ENCODE results near the gene GFOD1. TPM values are rescaled to one million over a fixed set of nuclear protein-coding genes. Genes with fewer than 3 reads are reported as not detected.

The GFOD1 gene
- polyA plus RNA-seq, 1 donor: 2.0 TPM

- no CpG with 5 or more reads among the region's 39 CpGs for WGBS (ENCODE audit: insufficient coverage, low lambda C conversion rate)
- peak in 1 of 2 donors; percentile 23 for DNase-seq
- Histone ChIP-seq H3K9me3 (ENCODE audit: control insufficient read depth, low read depth, low read length) (no peaks in the 10 kb centered on the region), H3K27ac (ENCODE audit: low read length) (no peak overlapping the region), H3K27me3 (ENCODE audit: control insufficient read depth, insufficient read depth, low read length) (peaks cover 52% of the 10 kb centered on the region), H3K36me3 (ENCODE audit: control insufficient read depth, insufficient read depth, low read length) (no peaks in the 10 kb centered on the region), H3K4me1 (ENCODE audit: control insufficient read depth, insufficient read depth, low read length) (peaks cover 8% of the 10 kb centered on the region), H3K4me3 (ENCODE audit: low read length) (peak overlapping the region; percentile 49)
Measured at GRCh38 chr6:13486679-13487121, 700 bp downstream of the GFOD1 start.

- no peak overlapping the region for H3K27ac ChIP-seq (ENCODE audit: low read length)
- peaks cover 52% of the 10 kb centered on the region for H3K27me3 ChIP-seq (ENCODE audit: control insufficient read depth, insufficient read depth, low read length)
Measured at GRCh38 chr6:13485923-13486562, 1.4 kb downstream of the GFOD1 start.

DNA sequence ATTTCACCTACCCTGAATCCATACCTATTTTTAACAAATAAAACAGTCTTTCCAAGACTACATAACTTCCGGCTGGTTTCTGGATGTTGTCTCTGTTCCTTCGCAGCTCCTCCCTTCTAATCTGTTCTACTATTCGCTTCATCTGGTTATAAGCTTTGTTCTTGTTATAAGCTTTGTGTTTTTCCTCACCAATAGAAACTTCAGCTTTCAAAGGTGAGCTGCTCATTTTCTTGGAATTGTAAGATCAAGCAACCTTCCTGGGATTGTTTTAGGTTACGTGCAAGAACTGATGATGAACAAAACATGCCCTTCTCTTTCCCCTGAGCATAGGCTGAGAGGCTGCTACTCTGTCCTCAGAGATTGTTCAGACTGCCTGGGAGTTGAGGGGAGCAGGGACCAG, 2.1 kb downstream of the GFOD1 start:
- no peak for DNase-seq
- no peaks in the 10 kb centered on the region for H3K9me3 ChIP-seq (ENCODE audit: control insufficient read depth, low read depth, low read length)
- peaks cover 51% of the 10 kb centered on the region for H3K27me3 ChIP-seq (ENCODE audit: control insufficient read depth, insufficient read depth, low read length)
- H3K36me3 ChIP-seq (ENCODE audit: control insufficient read depth, insufficient read depth, low read length): no peaks in the 10 kb centered on the region
- peak overlapping the region; percentile 49 for H3K4me3 ChIP-seq (ENCODE audit: low read length)
- no peak overlapping the region for H3K27ac ChIP-seq (ENCODE audit: low read length)
- 94% methylated on average over 4 of the region's 4 CpGs for WGBS (ENCODE audit: insufficient coverage, low lambda C conversion rate)
- peaks cover 8% of the 10 kb centered on the region for H3K4me1 ChIP-seq (ENCODE audit: control insufficient read depth, insufficient read depth, low read length)

More at GRCh38 chr6:13485923-13486562, 1.4 kb downstream of the GFOD1 start:
- H3K4me1 ChIP-seq (ENCODE audit: control insufficient read depth, insufficient read depth, low read length): peaks cover 8% of the 10 kb centered on the region
- H3K36me3 ChIP-seq (ENCODE audit: control insufficient read depth, insufficient read depth, low read length): no peaks in the 10 kb centered on the region
- peak overlapping the region; percentile 49 for H3K4me3 ChIP-seq (ENCODE audit: low read length)
- DNase-seq: peak in 1 of 2 donors; percentile 29
- 0% methylated on average over 1 of the region's 38 CpGs for WGBS (ENCODE audit: insufficient coverage, low lambda C conversion rate)
- no peaks in the 10 kb centered on the region for H3K9me3 ChIP-seq (ENCODE audit: control insufficient read depth, low read depth, low read length)

GRCh38 chr6:13484827-13485226, 2.6 kb downstream of the GFOD1 start:
- H3K27ac ChIP-seq (ENCODE audit: low read length): no peak overlapping the region
- peaks cover 51% of the 10 kb centered on the region for H3K27me3 ChIP-seq (ENCODE audit: control insufficient read depth, insufficient read depth, low read length)
- DNase-seq: no peak
- H3K9me3 ChIP-seq (ENCODE audit: control insufficient read depth, low read depth, low read length): no peaks in the 10 kb centered on the region
- peaks cover 8% of the 10 kb centered on the region for H3K4me1 ChIP-seq (ENCODE audit: control insufficient read depth, insufficient read depth, low read length)
- no CpG with 5 or more reads among the region's 3 CpGs for WGBS (ENCODE audit: insufficient coverage, low lambda C conversion rate)
- no peaks in the 10 kb centered on the region for H3K36me3 ChIP-seq (ENCODE audit: control insufficient read depth, insufficient read depth, low read length)
- H3K4me3 ChIP-seq (ENCODE audit: low read length): no peak overlapping the region

DNA sequence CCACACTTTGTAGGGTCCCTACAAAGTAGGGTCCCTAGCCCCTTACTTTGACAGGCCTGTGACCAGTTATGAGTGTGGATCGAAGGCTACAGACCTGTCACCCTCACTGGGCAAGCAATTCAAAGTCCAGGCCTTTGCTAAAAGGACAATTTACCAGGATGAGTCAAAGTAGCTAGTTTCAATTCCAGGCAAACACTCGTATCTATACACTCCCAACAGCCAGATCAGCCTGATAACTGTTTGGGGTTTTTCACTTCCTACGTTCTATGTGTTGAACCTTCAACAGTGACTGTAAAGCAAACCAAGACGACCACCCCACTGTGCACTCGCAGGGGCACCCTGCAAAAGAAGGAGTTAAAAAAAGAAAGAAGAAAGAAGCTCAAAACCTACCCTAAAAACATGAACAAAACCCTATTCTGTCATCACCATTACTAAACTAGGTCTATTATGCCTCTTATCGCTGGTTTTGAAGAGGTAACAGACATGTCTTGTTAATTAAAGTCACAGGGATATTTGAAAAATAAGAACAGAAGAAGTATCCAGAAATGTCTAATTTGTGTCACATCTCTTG, 3.2 kb downstream of the GFOD1 start:
- no peak overlapping the region for H3K27ac ChIP-seq (ENCODE audit: low read length)
- no peak overlapping the region for H3K4me3 ChIP-seq (ENCODE audit: low read length)

DNA sequence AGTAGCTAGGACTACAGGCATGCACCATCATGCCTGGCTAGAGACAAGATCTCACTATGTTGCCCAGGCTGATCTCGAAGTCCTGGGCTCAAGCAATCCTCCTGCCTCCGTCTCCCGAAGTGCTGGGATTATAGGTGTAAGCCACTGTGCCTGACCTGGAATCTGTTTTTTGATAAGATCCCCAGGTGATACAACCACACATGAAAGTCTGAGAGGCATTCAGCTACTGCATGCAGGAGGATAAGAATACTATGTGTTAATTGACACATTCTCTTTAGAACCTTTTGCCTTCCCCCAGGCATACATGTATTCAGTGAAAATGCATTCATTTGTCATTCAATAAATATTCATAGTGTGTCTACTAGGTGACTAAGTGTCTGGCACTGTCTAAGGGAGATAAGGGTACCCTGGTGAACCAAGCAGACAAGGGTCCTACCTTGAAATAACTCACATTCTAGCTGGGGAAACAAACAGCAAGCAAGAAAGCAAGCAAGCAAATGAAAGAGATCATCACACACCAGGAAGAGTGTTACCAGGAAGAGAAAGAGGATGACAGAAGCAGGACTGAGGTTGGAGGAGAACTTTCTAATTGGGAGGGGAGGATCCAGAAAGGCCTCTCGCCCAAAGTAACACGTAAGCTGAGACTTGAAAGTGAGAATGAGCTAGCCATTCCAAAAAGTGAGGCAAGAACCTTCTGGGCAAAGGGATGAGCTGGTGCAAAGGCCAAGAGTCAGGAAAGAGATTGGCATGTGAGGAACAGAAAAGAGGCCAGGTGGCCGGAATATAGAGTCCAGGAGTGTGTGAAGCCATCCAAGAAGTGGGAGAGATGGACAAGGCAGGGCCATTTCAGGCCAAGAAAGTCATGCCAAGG, 6.5 kb downstream of the GFOD1 start:
- no peak for DNase-seq
- Histone ChIP-seq H3K36me3 (ENCODE audit: control insufficient read depth, insufficient read depth, low read length) (no peaks in the 10 kb centered on the region), H3K27me3 (ENCODE audit: control insufficient read depth, insufficient read depth, low read length) (peaks cover 25% of the 10 kb centered on the region), H3K27ac (ENCODE audit: low read length) (no peak overlapping the region), H3K4me1 (ENCODE audit: control insufficient read depth, insufficient read depth, low read length) (no peaks in the 10 kb centered on the region), H3K4me3 (ENCODE audit: low read length) (no peak overlapping the region), H3K9me3 (ENCODE audit: control insufficient read depth, low read depth, low read length) (no peaks in the 10 kb centered on the region)
- no CpG with 5 or more reads among the region's 6 CpGs for WGBS (ENCODE audit: insufficient coverage, low lambda C conversion rate)

More for the DNA sequence above, 3.2 kb downstream of the GFOD1 start:
- no peak for DNase-seq
- no CpG with 5 or more reads among the region's 6 CpGs for WGBS (ENCODE audit: insufficient coverage, low lambda C conversion rate)
- H3K27me3 ChIP-seq (ENCODE audit: control insufficient read depth, insufficient read depth, low read length): peaks cover 50% of the 10 kb centered on the region
- no peaks in the 10 kb centered on the region for H3K36me3 ChIP-seq (ENCODE audit: control insufficient read depth, insufficient read depth, low read length)
- peaks cover 8% of the 10 kb centered on the region for H3K4me1 ChIP-seq (ENCODE audit: control insufficient read depth, insufficient read depth, low read length)
- no peaks in the 10 kb centered on the region for H3K9me3 ChIP-seq (ENCODE audit: control insufficient read depth, low read depth, low read length)

- Histone ChIP-seq H3K27ac (ENCODE audit: low read length) (no peak overlapping the region), H3K4me3 (ENCODE audit: low read length) (no peak overlapping the region), H3K36me3 (ENCODE audit: control insufficient read depth, insufficient read depth, low read length) (no peaks in the 10 kb centered on the region), H3K9me3 (ENCODE audit: control insufficient read depth, low read depth, low read length) (no peaks in the 10 kb centered on the region), H3K27me3 (ENCODE audit: control insufficient read depth, insufficient read depth, low read length) (peaks cover 16% of the 10 kb centered on the region), H3K4me1 (ENCODE audit: control insufficient read depth, insufficient read depth, low read length) (no peaks in the 10 kb centered on the region)
- no CpG with 5 or more reads among the region's 4 CpGs for whole genome bisulfite sequencing (ENCODE audit: insufficient coverage, low lambda C conversion rate)
- DNase-seq: no peak
Measured at GRCh38 chr6:13479971-13480434, 7.4 kb downstream of the GFOD1 start.

DNA sequence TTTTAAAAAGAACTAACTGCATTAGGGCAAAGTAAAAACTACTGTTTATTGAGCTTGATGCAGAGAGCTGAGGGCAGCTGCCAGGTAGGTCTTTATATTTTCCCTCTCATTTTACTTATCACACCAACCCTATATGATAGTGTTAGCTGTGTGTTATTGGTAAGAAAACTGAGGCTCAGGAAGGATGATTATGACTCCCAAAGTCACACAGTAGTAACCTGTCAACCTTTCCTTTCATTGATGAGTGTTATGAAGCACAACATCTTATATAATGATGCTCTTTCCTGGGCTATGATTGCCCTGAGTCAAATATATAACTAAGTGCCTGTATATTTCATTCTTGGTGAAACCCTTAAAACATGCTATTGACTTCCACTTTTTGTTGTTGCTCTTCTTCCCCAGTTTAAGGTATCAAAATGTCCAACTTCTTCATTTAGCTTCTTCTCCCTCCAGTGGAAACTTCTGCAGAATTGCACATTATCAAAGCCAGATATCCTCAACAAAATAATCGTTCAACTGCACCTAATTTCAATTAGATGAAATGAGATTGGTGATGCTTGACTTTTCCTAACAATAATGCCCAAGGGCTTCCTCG, 8.1 kb downstream of the GFOD1 start:
- Histone ChIP-seq H3K4me1 (ENCODE audit: control insufficient read depth, insufficient read depth, low read length) (no peaks in the 10 kb centered on the region), H3K9me3 (ENCODE audit: control insufficient read depth, low read depth, low read length) (no peaks in the 10 kb centered on the region), H3K27ac (ENCODE audit: low read length) (no peak overlapping the region), H3K36me3 (ENCODE audit: control insufficient read depth, insufficient read depth, low read length) (no peaks in the 10 kb centered on the region), H3K27me3 (ENCODE audit: control insufficient read depth, insufficient read depth, low read length) (peaks cover 9% of the 10 kb centered on the region), H3K4me3 (ENCODE audit: low read length) (no peak overlapping the region)
- no peak for DNase-seq
- WGBS (ENCODE audit: insufficient coverage, low lambda C conversion rate): no CpG with 5 or more reads among the region's 2 CpGs

- Histone ChIP-seq H3K27me3 (ENCODE audit: control insufficient read depth, insufficient read depth, low read length) (peaks cover 4% of the 10 kb centered on the region), H3K4me1 (ENCODE audit: control insufficient read depth, insufficient read depth, low read length) (no peaks in the 10 kb centered on the region), H3K9me3 (ENCODE audit: control insufficient read depth, low read depth, low read length) (no peaks in the 10 kb centered on the region), H3K36me3 (ENCODE audit: control insufficient read depth, insufficient read depth, low read length) (no peaks in the 10 kb centered on the region), H3K4me3 (ENCODE audit: low read length) (no peak overlapping the region), H3K27ac (ENCODE audit: low read length) (no peak overlapping the region)
- WGBS (ENCODE audit: insufficient coverage, low lambda C conversion rate): no CpG with 5 or more reads among the region's 5 CpGs
- DNase-seq: no peak
Measured at GRCh38 chr6:13478525-13478966, 8.9 kb downstream of the GFOD1 start.

DNA sequence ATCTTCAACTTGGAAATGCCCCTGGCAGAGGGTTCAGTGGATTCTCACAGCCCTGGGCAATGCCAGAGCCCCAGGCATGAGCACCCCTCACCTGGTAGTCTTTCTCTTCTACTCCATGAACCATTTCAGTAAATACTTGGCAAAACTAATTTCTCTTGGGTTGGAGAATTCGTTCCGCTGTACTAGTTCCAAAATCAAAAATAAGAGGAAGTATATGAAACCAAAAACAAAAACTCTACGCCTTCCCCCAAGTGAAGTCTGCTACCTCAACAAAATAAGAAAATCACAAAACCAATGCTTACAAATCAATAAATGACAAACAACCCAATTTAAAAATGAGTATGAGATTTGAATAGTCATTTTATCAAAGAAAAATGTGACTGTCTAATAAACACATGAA, 12.6 kb downstream of the GFOD1 start:
- peaks cover 4% of the 10 kb centered on the region for H3K27me3 ChIP-seq (ENCODE audit: control insufficient read depth, insufficient read depth, low read length)
- no peaks in the 10 kb centered on the region for H3K4me1 ChIP-seq (ENCODE audit: control insufficient read depth, insufficient read depth, low read length)
- H3K9me3 ChIP-seq (ENCODE audit: control insufficient read depth, low read depth, low read length): no peaks in the 10 kb centered on the region
- 100% methylated on average over 2 of the region's 3 CpGs for WGBS (ENCODE audit: insufficient coverage, low lambda C conversion rate)
- DNase-seq: no peak
- no peaks in the 10 kb centered on the region for H3K36me3 ChIP-seq (ENCODE audit: control insufficient read depth, insufficient read depth, low read length)
- no peak overlapping the region for H3K27ac ChIP-seq (ENCODE audit: low read length)
- no peak overlapping the region for H3K4me3 ChIP-seq (ENCODE audit: low read length)
